DMS153 (cell line): ENCODE data around the gene TCEAL4.
"Not testable (repeated sequence)": the region's sequence is repeated elsewhere in the genome, so short reads cannot be mapped to it uniquely, and the experiment has no call there.

Experiments
- DNase-seq: peaks from one replicate; lab custom pipeline; 2025; lab: John Stamatoyannopoulos, UW

TCEAL4 gene

DNA sequence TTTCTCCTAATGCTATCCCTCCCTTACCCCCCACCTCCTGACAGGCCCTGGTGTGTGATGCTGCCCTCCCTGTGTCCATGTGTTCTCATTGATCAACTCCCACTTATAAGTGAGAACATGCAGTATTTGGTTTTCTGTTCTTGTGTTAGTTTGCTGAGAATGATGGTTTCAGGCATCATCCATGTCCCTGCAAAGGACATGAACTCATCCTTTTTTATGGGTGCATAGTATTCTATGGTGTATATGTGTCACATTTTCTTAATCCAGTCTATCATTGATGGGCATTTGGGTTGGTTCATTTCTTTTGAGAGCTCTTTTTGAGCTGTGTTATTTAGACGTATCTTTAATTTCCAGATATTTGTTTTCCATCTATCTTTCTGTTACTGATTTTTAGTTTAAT lies 7.0 kb downstream of the TCEAL4 start:
- not testable (repeated sequence) for DNase-seq

DNA sequence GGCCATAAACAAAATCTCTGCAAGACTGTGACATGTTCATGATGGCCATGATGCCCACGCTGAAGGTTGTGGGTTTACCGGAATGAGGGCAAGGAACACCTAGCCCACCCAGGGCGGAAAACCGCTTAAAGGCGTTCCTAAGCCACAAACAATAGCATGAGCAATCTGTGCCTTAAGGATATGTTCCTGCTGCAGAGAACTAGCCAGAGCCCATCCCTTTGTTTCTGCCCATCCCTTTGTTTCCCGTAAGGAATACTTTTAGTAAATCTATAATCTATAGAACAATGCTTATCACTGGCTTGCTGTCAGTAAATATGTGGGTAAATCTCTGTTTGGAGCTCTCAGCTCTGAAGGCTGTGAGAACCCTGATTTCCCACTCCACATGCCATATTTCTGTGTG lies 9.9 kb downstream of the TCEAL4 start:
- not testable (repeated sequence) for DNase-seq

DNA sequence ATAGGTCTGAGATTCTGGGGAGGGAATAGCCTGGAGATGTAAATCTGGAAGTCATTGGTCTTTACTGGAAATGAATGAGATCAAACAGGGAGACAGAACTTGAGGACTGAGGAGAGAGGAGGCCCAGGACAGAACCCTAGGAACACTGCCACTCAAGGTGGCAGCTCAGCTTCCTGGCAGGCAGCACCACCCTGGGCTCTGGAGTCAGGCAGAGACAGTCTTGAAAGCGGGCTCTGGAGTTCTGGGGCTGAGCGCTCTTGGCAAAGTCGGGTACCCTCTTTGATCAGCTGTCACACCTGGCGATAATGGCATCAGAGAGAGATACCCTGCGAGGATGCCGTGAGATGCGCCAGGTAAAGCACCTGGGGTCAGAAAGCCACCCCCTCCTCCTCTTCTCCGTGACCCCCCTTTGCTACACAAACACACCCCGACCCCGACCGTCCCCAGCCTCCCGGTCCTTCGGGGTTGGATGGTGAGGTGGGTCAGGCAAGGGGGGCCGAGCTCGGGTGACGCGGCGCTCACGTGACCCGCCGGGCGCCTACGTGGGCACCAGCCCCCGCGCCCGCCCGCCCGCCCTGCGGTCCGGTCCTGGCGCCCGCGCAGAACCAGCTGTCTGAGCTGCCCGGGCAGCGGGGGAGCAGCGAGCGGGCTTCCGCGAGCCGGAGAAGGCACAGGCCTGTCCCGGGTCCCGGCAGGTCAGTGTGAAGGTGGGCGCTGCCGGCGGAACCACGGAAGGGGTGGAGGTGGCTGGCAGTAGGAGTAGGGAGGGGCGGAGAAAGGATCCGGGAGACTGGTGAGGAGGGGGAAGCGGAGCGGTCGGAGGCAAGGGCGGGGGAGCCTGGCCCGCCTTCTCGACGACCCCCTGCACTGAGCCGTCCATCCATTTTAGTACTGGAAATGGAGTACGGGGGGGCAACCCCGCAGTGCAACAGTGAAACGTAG lies 22.3 kb downstream of the TCEAL4 start, which contains the start of gene TCEAL3:
Gene TCEAL3, plus strand, starts transcription at position 600 of the 942 bp plus-strand sequence. CDS start 1,102 bp downstream, outside the sequence.
- no peak for DNase-seq

DNA sequence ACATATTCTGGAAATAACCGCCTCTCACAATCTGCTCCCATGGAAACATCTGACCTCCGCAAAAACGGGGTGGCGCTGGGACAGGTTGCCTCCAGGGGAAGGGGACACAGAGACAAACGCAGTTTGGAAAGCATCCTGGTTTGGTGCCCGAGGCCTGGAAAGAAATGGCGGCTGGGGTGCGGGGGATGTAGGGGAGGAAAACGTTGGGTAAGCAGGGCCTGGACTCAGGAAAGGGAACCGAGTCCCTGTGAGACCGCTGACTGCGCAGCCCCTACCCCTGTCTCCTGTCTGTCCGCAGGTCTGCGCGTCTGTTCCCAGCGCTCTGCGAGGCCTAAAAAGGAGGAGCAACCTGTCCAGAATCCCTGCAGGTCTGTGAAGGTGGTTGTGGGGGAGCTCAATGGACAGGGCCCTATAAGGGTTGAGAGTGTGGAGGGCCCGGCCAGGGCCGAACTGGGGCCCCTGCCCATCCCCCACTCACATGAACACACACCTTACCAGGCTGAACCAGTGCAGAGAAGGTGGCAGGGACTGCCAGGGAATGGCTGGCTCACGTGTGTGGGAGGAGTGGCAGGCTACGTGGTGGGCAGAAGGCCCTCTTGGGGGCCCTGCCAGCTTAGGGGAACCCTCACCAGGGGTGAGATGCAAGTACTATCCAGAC lies 23.1 kb downstream of the TCEAL4 start:
- DNase-seq: no peak

DNA sequence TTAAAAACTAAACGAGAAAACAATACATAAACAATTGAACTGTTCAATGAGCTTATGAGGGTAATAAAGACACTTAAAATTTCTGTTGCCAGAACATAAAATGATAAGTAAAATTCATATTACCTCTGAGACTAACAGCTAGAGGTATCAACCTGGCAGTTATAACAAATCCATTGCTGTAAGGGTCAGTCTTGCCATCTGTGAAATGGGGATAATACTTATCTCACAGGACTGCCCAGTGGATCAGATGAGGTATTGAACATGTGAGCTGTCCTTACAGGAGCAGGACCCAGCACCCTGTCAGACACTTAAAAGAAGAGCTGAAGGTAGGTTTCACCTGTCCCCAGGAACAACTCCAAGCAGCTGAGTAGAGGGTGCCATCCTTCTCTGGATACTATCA lies 25.0 kb downstream of the TCEAL4 start:
- no peak for DNase-seq

DNA sequence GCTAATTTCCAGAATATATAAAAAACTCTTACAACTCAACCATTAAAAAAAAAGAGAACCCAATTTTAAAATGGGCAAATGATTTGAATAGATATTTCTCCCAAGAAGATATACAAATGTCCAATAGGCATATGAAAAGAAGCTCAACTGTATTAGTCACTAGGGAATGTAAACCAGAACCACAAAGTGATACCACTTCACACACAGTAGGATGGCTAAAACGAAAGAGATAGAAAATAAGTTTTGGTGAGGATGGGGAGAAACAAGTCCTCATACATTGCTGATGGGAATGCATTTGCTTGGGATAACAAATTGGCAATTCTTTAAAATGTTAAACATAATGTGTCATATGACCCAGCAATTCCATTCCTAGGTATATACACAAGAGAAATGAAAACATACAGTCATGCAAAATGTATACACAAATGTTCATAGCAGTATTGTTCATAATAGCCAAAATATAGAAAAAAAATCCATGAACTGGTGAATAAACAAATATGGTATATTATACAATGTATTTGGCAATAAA lies 28.1 kb downstream of the TCEAL4 start:
- no peak for DNase-seq

DNA sequence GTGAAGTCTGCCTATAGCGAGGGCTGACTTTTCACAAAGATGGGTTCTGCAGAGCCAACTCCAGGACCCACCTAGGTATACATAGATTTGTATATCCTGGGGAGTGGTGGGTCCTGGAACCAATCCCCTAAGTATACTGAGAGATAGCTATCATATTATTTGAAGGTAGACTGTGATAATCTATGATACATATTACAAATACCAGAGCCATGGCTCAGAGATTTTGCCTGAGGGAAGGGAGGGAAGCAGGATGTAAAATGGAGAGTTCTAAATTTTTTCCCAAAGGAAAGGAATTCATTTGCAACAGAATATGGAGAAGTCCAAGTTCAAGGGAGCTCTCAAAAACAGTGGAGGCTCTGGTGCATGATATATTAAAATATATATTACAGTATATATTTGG lies 29.7 kb downstream of the TCEAL4 start:
- DNase-seq: no peak

DNA sequence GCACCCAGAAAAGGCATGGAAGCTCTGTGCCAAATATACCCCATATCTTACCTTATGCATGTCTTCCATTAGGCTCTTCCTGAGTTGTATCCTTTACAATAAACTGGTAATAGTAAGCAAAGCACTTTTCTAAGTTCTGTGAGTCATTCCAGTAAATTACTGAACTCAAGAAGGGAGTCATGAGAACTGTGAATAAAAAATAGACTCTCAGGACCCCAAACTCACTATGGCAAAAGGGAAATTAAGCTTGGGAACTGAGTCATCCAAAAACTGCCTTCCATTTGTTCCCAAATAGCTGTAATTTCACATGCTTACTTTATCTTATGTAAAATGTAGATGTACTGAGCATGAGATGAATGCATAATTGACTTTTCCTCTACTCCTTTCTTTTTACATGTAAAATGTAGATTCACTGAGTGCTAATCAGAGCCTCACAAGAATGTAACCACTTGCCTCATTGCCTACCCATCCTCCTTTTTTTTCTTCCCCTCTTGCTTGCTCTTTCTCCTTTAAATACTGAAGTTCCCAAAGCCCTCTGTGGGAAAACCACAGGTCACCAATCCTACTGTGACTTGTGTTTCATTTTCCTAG lies 30.6 kb downstream of the TCEAL4 start:
- DNase-seq: no peak

DNA sequence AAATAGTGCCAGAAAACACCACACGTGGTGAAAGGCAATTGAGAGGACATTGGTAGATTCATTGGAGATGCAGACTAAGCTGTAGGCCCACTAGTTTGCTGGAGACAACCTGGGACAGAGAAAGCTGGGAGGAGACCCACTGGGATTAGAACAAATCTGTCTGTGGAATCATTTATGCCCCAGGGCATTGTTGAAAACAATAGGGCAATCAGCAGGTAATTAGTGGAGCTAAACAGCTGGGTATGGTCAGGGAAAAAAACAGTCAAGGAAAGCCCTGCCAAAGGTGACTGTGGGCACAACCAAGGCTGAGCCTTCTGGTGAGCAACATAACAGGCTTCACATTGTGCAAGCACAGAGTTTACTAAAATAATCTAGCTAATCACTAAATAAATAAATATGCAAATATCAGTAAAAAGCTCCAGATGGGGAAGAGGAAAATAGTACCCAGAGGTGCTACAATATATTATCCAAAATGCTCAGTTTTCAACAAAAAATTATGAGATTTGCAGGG lies 31.4 kb downstream of the TCEAL4 start:
- no peak for DNase-seq

DNA sequence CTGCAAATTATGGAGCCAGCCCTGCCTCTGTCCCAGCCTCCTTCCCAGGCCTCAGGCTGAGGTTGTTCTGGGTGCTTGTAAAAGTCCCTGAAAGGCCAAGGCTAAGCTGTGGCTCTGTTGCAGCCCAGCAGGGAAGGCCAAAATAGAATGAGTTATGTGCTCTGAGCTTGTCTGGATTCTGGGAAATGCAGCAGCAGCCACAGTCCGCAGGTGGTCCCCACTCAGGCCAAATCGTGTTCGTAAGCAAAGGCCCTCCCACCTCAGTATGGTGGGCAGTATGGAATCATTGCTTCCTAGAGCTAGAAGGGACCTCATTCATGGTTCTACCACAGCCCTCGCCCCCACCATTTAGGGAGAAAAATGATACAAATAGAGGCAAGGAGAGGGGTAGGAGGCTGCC lies 38.8 kb downstream of the TCEAL4 start:
- no peak for DNase-seq

DNA sequence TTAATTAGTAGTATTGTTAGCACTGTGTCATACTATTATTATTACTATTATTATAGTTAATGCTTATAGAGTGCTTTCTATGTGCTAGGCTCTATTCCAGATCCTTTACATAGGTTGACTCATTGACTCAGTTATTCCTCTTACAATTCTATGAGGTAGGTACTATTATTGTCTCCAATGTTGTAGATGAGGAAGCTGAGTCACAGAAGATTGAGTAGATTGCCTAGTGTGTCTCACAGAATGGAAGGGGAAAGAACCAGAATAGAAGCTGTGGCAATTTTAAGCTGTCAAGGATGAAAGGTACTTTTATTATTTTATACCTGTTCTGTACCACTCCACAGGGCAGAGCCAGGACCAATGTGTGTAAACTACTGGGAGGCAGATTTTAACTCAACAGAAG lies 41.5 kb downstream of the TCEAL4 start:
- DNase-seq: no peak

DNA sequence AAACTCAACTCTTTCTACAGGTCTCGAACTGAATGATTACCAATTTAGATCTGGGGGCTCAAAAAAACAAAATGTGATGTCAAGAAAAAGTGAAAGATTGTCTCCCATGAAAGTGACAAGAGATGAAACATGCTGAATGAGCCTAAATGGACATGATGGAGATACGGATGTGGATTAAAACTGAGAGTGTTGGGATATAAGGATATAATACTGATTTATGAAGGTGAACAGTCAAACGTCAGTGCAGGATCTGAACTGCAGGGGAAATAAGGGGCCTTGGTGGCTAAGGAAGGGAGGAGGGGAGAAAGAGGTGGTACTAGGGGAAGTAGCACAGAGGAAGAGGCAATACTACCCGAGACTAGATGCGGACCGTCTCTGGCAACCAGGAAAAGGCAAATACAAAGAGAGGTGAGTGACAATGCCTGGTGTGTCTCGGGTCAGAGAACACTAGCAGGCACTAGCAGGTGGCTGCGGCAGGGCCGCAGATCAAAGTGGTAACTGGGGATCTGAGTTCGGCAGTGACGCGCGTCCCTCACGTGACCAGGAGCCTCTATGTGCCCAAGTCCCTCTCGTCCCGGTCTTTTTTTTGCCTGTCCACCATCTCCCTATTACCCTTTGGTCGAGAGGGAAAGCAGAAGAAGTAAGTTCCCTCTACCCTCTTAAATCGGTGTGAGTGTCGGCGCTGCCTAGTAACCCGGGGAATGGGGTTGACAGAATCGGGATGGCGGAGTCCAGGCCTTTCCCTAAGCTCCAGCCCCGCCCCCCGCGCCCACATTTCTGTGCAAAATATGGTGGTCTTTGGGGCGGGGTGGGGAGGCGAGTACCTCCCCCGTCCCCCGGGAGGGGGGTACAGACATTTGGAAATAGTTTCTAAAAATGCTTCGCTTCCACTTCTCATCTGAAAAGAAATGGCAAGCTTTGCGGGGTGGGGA lies 43.3 kb downstream of the TCEAL4 start, which contains the start of gene TCEAL1:
Gene TCEAL1, plus strand, starts transcription at position 590 of the 932 bp plus-strand sequence. CDS start 942 bp downstream, outside the sequence.
- DNase-seq: no peak

DNA sequence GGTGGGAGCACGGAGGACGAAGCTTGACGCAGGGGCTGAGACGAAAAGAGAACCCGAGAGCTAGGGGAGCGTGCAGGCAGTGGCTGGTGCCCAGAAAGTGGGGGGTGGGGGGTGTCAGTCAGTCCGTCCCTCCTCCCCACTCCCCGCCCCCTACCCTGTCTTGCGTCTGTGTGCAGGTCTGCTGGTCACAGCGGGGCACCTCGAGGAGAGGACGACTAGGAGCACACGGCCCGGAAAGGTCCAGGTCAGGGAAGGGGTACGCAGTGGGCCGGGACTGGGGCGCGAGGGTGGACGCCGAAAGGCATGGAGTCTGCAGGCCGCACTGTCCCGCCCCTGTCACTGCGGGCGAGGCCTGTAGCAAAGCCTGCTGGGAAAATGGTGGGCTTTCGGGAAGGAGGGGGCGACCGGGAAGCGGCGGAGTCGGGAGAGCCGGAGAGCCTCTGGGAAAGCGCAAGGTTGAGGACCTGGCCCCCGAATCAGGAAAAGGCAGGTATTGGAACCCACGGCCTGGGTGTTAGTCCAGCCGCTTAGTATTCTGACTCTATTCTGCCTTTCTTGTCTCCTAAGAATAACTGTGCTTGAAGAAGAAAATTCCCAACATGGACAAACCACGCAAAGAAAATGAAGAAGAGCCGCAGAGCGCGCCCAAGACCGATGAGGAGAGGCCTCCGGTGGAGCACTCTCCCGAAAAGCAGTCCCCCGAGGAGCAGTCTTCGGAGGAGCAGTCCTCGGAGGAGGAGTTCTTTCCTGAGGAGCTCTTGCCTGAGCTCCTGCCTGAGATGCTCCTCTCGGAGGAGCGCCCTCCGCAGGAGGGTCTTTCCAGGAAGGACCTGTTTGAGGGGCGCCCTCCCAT lies 44.2 kb downstream of the TCEAL4 start:
- DNase-seq: no peak

DNA sequence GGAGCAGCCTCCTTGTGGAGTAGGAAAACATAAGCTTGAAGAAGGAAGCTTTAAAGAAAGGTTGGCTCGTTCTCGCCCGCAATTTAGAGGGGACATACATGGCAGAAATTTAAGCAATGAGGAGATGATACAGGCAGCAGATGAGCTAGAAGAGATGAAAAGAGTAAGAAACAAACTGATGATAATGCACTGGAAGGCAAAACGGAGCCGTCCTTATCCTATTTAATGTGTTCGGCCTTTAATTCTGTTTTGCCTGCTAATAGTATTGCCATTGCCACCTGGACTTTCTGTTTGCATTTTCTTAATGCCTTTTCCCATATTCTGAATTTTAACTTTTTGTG lies 44.8 kb downstream of the TCEAL4 start:
- DNase-seq: no peak

DNA sequence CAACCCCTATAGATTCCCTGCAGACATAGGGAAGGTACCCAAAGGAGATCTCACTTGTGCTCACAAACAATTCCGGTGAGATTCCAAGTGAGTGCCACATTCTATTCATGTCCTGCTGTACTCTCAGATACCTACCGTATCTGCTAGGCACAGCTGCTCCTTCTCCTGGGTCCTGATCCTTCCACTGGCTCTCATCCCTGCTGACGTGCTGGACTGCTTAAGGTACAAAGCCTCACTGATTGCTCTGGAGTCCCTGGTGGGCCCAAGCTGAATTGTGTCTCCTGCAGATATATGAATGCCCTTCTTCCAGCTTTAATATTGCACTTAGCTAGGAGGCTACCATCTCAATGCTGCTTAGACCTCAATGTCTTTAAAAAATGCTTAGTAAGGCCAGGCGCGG lies 45.8 kb downstream of the TCEAL4 start:
- no peak for DNase-seq

DNA sequence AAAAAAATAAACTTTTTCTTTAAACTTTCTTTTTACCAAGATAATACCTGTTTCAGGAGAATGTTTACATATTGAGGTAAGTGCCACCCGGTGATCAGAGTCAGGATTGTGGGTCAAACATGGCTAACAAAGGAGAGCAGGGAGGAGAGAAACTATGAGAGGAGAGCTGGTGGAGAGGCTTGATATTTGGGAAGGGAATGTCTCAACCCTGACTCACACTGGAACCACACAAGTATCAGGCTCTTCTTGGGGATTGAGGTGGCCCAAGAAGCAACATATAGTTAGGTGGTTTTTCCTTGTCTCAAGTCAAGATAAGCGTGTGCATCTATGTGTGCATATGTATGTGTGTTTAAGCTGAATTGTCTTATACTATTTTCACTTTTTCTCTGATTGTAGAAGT lies 50.1 kb downstream of the TCEAL4 start:
- DNase-seq: no peak
